ENCODE measurements around the gene PCDHA2.
"Not testable (repeated sequence)": the region's sequence is repeated elsewhere in the genome, so short reads cannot be mapped to it uniquely, and the experiment has no call there.

The PCDHA2 gene

GRCh38 chr5:140800816-140801493 lies 6.3 kb downstream of the PCDHA2 start, which contains the start of gene PCDHA3:
Gene PCDHA3, plus strand, starts transcription at chr5:140801057.
- ChIA-PET POLR2A (no interaction called here), CTCF (no interaction called here)
- no peak for TF ChIP-seq CTCF (IDR thresholded peaks at IDR 0.05; ENCODE audit: insufficient read depth, low read length, missing control alignments)
- DNase-seq (ENCODE audit: low read depth, low spot score), result no peak
- peak within 1 kb of the TSS; percentile 30 for H3K4me3 ChIP-seq (ENCODE audit: low read depth, low read length)

GRCh38 chr5:140801494-140801841 lies 6.8 kb downstream of the PCDHA2 start:
- H3K4me3 ChIP-seq (ENCODE audit: low read depth, low read length), result no peak overlapping the region
- TF ChIP-seq CTCF (IDR thresholded peaks at IDR 0.05; ENCODE audit: insufficient read depth, low read length, missing control alignments), result no peak
- no peak for DNase-seq (ENCODE audit: low read depth, low spot score)
- ChIA-PET CTCF (no interaction called here), POLR2A (no interaction called here)

- H3K4me3 ChIP-seq (ENCODE audit: low read depth, low read length); DNase-seq (ENCODE audit: low read depth, low spot score); CTCF ChIA-PET; POLR2A ChIA-PET: not testable (repeated sequence)
Measured at GRCh38 chr5:140802381-140802780, 7.7 kb downstream of the PCDHA2 start.

GRCh38 chr5:140802781-140803271 lies 8.2 kb downstream of the PCDHA2 start:
- no peak for DNase-seq (ENCODE audit: low read depth, low spot score)
- ChIA-PET CTCF (no interaction called here), POLR2A (no interaction called here)
- no peak overlapping the region for H3K4me3 ChIP-seq (ENCODE audit: low read depth, low read length)
- TF ChIP-seq CTCF (IDR thresholded peaks at IDR 0.05; ENCODE audit: insufficient read depth, low read length, missing control alignments), result no peak

GRCh38 chr5:140806834-140807775 lies 12.5 kb downstream of the PCDHA2 start, which contains the start of gene PCDHA4:
Gene PCDHA4, plus strand, starts transcription at chr5:140807068.
- no peak for DNase-seq (ENCODE audit: low read depth, low spot score)
- TF ChIP-seq CTCF (IDR thresholded peaks at IDR 0.05; ENCODE audit: insufficient read depth, low read length, missing control alignments), result peak; percentile 11
- ChIA-PET POLR2A (no interaction called here), CTCF (interaction anchor here (0.8 to 1.9 kb wide), 2 partner anchors 12 to 756 kb away, joined by 5 to 7 read pairs; partner anchors contain the start of gene PCDHA2)
- H3K4me3 ChIP-seq (ENCODE audit: low read depth, low read length), result peak within 1 kb of the TSS; percentile 33; the same call in 1 of the 2 replicates

GRCh38 chr5:140808241-140808888 lies 13.7 kb downstream of the PCDHA2 start:
- CTCF ChIA-PET, result interaction anchor here (0.8 kb wide), 1 partner anchor 755 kb away, joined by 5 read pairs; no protein-coding TSS in a partner anchor
- H3K4me3 ChIP-seq (ENCODE audit: low read depth, low read length); POLR2A ChIA-PET; DNase-seq (ENCODE audit: low read depth, low spot score): not testable (repeated sequence)

GRCh38 chr5:140808889-140809291 lies 14.2 kb downstream of the PCDHA2 start:
- TF ChIP-seq CTCF (IDR thresholded peaks at IDR 0.05; ENCODE audit: insufficient read depth, low read length, missing control alignments), result no peak
- H3K4me3 ChIP-seq (ENCODE audit: low read depth, low read length), result no peak overlapping the region
- no peak for DNase-seq (ENCODE audit: low read depth, low spot score)
- ChIA-PET CTCF (no interaction called here), POLR2A (no interaction called here)
